Heart left ventricle (tissue), 16 donors: ENCODE data around the gene SELENOM. TPM values are rescaled to one million over a fixed set of nuclear protein-coding genes. Genes with fewer than 3 reads are reported as not detected.

Experiments used
- ATAC-seq, 4 donors: fragments of 200-7000 bp; cut with Tn5 transposase; one replicate each; pipeline ENCODE4 v1.9.1; 2020 to 2022; ENCODE audit warnings: moderate library complexity in 4 of 4, mild to moderate bottlenecking in 3 of 4, moderate number of reproducible peaks in 1 of 4
- DNase-seq, 5 donors: peaks; one replicate each; pipeline ENCODE4 v3.0.0-alpha.2; 2020
- H3K27ac ChIP-seq, 12 donors: fragments of 200-600 bp; sonication (generic) in 4 of 12; one replicate each; pipeline versions ENCODE4 v1.5.0 to v1.8.0; 2016 to 2022; ENCODE audit warnings: mild to moderate bottlenecking in 2 of 12
- H3K27me3 ChIP-seq, 9 donors: fragments of 200-600 bp; sonication (generic) in 2 of 9; one replicate each; pipeline versions ENCODE4 v1.5.1 to v1.8.0; 2016 to 2022; ENCODE audit warnings: mild to moderate bottlenecking in 3 of 9
- H3K36me3 ChIP-seq, 9 donors: fragments of 200-600 bp; sonication (generic) in 2 of 9; one replicate each; pipeline versions ENCODE4 v1.5.0 to v1.8.0; 2018 to 2022; ENCODE audit warnings: mild to moderate bottlenecking in 2 of 9
- H3K4me1 ChIP-seq, 12 donors: fragments of 200-600 bp; sonication (generic) in 4 of 12; one replicate each; pipeline versions ENCODE4 v1.5.0 to v1.8.0; 2016 to 2022; ENCODE audit warnings: mild to moderate bottlenecking in 3 of 12
- H3K4me3 ChIP-seq, 12 donors: fragments of 200-600 bp; sonication (generic) in 4 of 12; one replicate each; pipeline versions ENCODE4 v1.5.0 to v1.8.0; 2017 to 2022; ENCODE audit warnings: mild to moderate bottlenecking in 9 of 12, moderate library complexity in 4 of 12
- H3K9me3 ChIP-seq, 12 donors: fragments of 200-600 bp; sonication (generic) in 4 of 12; one replicate each; pipeline versions ENCODE4 v1.5.0 to v1.8.0; 2016 to 2022; ENCODE audit warnings: mild to moderate bottlenecking in 1 of 12
- POLR2A ChIP-seq, 2 donors: fragments of 450-650 bp; IDR thresholded peaks; one replicate each; pipeline ENCODE4 v1.6.1; 2017; ENCODE audit warnings: antibody characterized with exemption in 2 of 2, mild to moderate bottlenecking in 2 of 2, moderate library complexity in 2 of 2
- WGBS, 4 donors: extraction: QIAGEN DNeasy Blood & Tissue Kit in 2 of 4; methylation state at CpG; one replicate each; pipeline versions ENCODE4 v1.1.5 to v1.1.7; 2013 to 2018; 5-methylcytosine and 5-hydroxymethylcytosine counted together
- intact Hi-C, 10 donors: fragments of 100-400 bp; cut with DNase I; formaldehyde crosslinking; loops; one replicate each; pipeline versions ENCODE4 v1.11.1 to v1.14.2; 2022
- polyA plus RNA-seq, 2 donors: library from polyadenylated mRNA; stranded (reverse); fragments of 200-250 nt; gene quantifications; one replicate each; pipeline ENCODE4 v1.2.3, GENCODE V29; 2013
- total RNA-seq, 9 donors: library from RNA; depleted of rRNA in 2 of 9; stranded (reverse); fragments of >200 nt in 2 of 9; fragmentation: NEBNext Ultra II Directional in 3 of 9; extraction: Animal tissue kit (Norgen Biotek cat#: 25700) in 3 of 9; gene quantifications; one replicate each; pipeline versions ENCODE4 v1.1.0 to v1.2.4, GENCODE V29; 2016 to 2023
- TF ChIP-seq, protein P1 (sequence below), 12 donors: fragments of 200-600 bp; sonication (generic) in 4 of 12; IDR thresholded peaks; one replicate each; pipeline versions ENCODE4 v1.5.0 to v1.8.0; 2018 to 2022; ENCODE audit warnings: antibody characterized with exemption in 12 of 12, mild to moderate bottlenecking in 5 of 12
- donor health status: ischemic (EF 13 %, LVEDD 7.1; RV severe dilation, severe dysfunction).
- donor health status: healthy with polysubstance abuse.
- donor health status: DM: no; HTN: yes; CAD: no.
- donor health status: DM: no; HTN: no; CAD: no.
- donor health status: ischemic (EF 25% LVEDD 6.9; RV normal size, moderate dysfunction).
- donor health status: ischemic (EF 25% LVEDD 5.7; RV mildly dilated, moderate dysfunction).
- donor health status: healthy.
- donor health status: DM: yes; HTN: yes; CAD: no.
- donor health status: ischemic (EF 35%, LVEDD 5.7; RV mildly dilated, moderate dysfunction).
- donor health status: nonischemic (EF 11% LVEDD 7.7; RV severe dilation, severe dysfunction).
- donor health status: DM: yes; HTN: yes; CAD: no.
- donor health status: PGD.
- donor health status: ischemic (EF 29% LVEDD 5.4; RV normal size, mild dysfunction).
- donor health status: nonischemic (EF 23%, LVEDD 6.1; RV moderate dilation, normal function).

Gene SELENOM
- total and polyA plus RNA-seq, 11 donors = 35.0 to 183 (median 55.0) TPM

DNA sequence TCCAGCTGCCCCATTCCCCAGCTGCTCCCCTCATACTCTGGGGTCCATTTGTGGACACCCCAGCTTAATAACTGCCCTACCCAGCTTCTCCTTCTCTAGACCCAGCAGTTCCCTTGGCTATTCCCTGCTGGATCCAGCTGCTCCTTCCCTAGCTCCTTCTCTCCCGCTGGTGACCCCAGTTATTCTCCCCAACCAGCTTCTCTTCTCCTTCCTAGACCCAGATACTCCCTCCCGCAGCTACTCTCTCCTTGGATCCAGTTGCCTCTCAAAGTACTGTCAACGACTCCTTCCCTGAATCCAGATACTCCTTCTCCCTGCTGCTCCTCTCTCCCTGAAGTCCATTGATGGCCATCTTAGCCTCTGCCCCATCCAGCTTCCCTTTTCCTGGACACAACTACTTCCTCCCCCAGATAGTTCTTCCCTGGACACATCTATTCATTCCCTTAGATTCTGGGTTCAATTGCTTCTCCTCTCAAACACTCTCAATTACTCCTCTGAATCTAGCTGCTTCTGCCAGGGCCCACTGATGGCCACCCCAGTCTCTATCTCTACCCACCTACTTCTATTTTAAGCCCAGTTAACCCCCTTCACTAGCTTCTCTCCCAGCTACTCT lies 11.6 kb downstream of the SELENOM start:
- Histone ChIP-seq H3K4me1 (peaks cover 0 to 73% (median 22%) of the 10 kb centered on the region in 12 donors), H3K9me3 (no peaks in the 10 kb centered on the region), H3K4me3 (no peak overlapping the region), H3K36me3 (peaks cover 7 to 100% (median 99%) of the 10 kb centered on the region in 9 donors), H3K27ac (peak overlapping the region in 5 of 12 donors; percentile 13 to 99 (median 28)), H3K27me3 (no peaks in the 10 kb centered on the region)
- intact Hi-C loops = loop anchor here in 1 of 10 donors (10.0 kb wide), 1 partner anchor 49 kb away; the partner anchor contains the start of gene PLA2G3
- 81 to 91% (median 88%) methylated on average over 3 of the region's 3 CpGs for WGBS, 4 donors
- DNase-seq (no peak), ATAC-seq (no peak)
- TF ChIP-seq POLR2A (IDR thresholded peaks at IDR 0.05) = no peak
- TF ChIP-seq, protein P1, sequence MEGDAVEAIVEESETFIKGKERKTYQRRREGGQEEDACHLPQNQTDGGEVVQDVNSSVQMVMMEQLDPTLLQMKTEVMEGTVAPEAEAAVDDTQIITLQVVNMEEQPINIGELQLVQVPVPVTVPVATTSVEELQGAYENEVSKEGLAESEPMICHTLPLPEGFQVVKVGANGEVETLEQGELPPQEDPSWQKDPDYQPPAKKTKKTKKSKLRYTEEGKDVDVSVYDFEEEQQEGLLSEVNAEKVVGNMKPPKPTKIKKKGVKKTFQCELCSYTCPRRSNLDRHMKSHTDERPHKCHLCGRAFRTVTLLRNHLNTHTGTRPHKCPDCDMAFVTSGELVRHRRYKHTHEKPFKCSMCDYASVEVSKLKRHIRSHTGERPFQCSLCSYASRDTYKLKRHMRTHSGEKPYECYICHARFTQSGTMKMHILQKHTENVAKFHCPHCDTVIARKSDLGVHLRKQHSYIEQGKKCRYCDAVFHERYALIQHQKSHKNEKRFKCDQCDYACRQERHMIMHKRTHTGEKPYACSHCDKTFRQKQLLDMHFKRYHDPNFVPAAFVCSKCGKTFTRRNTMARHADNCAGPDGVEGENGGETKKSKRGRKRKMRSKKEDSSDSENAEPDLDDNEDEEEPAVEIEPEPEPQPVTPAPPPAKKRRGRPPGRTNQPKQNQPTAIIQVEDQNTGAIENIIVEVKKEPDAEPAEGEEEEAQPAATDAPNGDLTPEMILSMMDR (IDR thresholded peaks at IDR 0.05) = no peak

DNA sequence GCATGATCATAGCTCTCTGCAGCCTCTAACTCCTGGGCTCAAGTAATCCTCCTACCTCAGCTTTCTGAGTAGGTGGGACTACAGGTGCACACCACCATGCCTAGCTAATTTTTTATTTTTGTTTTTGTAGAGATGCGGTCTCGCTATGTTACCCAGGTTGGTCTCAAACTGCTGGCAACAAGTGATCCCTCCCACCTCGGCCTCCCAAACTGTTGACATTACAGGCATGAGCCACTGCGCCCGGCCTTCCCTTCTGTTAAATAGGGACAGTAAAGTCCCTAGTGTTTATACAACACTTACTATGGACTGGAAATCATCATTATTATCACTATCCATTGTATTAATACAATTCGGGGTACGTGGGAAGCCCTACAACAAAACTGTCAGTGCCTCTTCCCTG lies 12.6 kb downstream of the SELENOM start:
- no peak for ATAC-seq
- TF ChIP-seq, protein P1 (IDR thresholded peaks at IDR 0.05) = no peak
- no peak for TF ChIP-seq POLR2A (IDR thresholded peaks at IDR 0.05)
- WGBS, 4 donors = 78 to 89% (median 83%) methylated on average over 7 of the region's 7 CpGs
- no peaks in the 10 kb centered on the region for H3K9me3 ChIP-seq
- peak overlapping the region in 6 of 12 donors; percentile 55 to 69 (median 59) for H3K4me3 ChIP-seq
- intact Hi-C loops = loop anchor here in 1 of 10 donors (10.0 kb wide), 1 partner anchor 50 kb away; the partner anchor contains the start of gene PLA2G3
- H3K4me1 ChIP-seq = peaks cover 0 to 75% (median 22%) of the 10 kb centered on the region in 12 donors
- peak overlapping the region in 7 of 12 donors; percentile 88 to 99 (median 96) for H3K27ac ChIP-seq
- no peak for DNase-seq
- H3K27me3 ChIP-seq = no peaks in the 10 kb centered on the region
- H3K36me3 ChIP-seq = peaks cover 7 to 100% (median 99%) of the 10 kb centered on the region in 9 donors

DNA sequence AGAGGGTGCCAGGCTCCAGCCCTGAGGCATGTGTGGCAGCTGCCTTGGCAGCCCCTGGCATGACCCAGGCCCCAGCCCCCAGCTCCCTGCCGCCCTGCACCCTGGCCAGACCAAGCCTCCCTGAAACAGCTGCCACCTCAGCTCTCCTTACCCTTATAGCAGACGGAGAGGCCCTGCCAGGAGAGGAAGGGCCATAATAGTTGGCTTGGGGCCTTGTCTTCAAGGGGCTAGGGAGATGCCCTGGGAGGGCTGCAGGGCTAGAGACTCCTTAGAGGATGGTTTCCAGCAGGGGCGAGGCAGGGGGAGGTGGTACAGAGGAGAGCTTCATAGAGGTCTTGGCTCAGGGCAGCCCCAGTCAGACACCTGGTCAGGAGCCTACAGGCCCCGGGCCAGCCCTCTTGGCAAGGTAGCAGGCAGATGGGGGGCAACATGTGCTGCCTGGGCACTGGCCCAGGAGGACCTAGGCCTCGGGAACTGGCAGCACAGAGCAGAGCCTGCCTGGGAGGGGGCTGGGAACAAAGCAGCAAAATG lies 13.3 kb downstream of the SELENOM start:
- DNase-seq (peak in 3 of 5 donors; percentile 55 to 89 (median 73)), ATAC-seq (peak; percentile 44 to 76 (median 54))
- TF ChIP-seq, protein P1 (IDR thresholded peaks at IDR 0.05) = no peak
- TF ChIP-seq POLR2A (IDR thresholded peaks at IDR 0.05) = no peak
- Histone ChIP-seq H3K4me1 (peaks cover 0 to 79% (median 22%) of the 10 kb centered on the region in 12 donors), H3K4me3 (peak overlapping the region; percentile 36 to 69 (median 56)), H3K27me3 (no peaks in the 10 kb centered on the region), H3K9me3 (no peaks in the 10 kb centered on the region), H3K27ac (peak overlapping the region; percentile 74 to 99 (median 93)), H3K36me3 (peaks cover 7 to 100% (median 99%) of the 10 kb centered on the region in 9 donors)
- intact Hi-C loops = loop anchor here in 1 of 10 donors (10.0 kb wide), 1 partner anchor 51 kb away; the partner anchor contains the start of gene PLA2G3
- WGBS, 4 donors = 33 to 45% (median 41%) methylated on average over 5 of the region's 5 CpGs
